LHCN-M2 (cell line): ENCODE data around the gene ADGRG4. TPM values are rescaled to one million over a fixed set of nuclear protein-coding genes. Genes with fewer than 3 reads are reported as not detected.
"Not testable (repeated sequence)": the region's sequence is repeated elsewhere in the genome, so short reads cannot be mapped to it uniquely, and the experiment has no call there.

Experiments used
- DNase-seq: peaks from one replicate; pipeline ENCODE4 v3.0.0-alpha.2; 2012; ENCODE audit warnings: low read depth
- polyA plus RNA-seq: library from polyadenylated mRNA; unstranded; fragments of >200 nt; gene quantifications from one replicate; pipeline ENCODE4 v1.2.1, GENCODE V29; 2012; ENCODE audit warnings: missing spikeins
- total RNA-seq: library from RNA; depleted of rRNA; stranded (reverse); fragments of >200 nt; gene quantifications from 2 replicates; pipeline ENCODE4 v1.2.3, GENCODE V29; 2014; rRNA removed

The ADGRG4 gene, protein sequence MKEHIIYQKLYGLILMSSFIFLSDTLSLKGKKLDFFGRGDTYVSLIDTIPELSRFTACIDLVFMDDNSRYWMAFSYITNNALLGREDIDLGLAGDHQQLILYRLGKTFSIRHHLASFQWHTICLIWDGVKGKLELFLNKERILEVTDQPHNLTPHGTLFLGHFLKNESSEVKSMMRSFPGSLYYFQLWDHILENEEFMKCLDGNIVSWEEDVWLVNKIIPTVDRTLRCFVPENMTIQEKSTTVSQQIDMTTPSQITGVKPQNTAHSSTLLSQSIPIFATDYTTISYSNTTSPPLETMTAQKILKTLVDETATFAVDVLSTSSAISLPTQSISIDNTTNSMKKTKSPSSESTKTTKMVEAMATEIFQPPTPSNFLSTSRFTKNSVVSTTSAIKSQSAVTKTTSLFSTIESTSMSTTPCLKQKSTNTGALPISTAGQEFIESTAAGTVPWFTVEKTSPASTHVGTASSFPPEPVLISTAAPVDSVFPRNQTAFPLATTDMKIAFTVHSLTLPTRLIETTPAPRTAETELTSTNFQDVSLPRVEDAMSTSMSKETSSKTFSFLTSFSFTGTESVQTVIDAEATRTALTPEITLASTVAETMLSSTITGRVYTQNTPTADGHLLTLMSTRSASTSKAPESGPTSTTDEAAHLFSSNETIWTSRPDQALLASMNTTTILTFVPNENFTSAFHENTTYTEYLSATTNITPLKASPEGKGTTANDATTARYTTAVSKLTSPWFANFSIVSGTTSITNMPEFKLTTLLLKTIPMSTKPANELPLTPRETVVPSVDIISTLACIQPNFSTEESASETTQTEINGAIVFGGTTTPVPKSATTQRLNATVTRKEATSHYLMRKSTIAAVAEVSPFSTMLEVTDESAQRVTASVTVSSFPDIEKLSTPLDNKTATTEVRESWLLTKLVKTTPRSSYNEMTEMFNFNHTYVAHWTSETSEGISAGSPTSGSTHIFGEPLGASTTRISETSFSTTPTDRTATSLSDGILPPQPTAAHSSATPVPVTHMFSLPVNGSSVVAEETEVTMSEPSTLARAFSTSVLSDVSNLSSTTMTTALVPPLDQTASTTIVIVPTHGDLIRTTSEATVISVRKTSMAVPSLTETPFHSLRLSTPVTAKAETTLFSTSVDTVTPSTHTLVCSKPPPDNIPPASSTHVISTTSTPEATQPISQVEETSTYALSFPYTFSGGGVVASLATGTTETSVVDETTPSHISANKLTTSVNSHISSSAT (N-terminal part only)
- total RNA-seq = not detected in 2 replicates
- not detected for polyA plus RNA-seq

DNA sequence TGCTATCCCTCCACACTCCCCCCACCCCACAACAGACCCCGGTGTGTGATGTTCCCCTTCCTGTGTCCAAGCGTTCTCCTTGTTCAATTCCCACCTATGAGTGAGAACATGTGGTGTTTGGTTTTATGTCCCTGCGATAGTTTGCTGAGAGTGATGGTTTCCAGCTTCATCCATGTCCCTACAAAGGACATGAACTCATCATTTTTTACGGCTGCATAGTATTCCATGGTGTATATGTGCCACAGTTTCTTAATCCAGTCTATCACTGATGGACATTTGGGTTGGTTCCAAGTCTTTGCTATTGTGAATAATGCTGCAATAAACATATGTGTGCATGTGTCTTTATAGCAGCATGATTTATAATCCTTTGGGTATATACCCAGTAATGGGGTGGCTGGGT lies at the start of gene ADGRG4:
Gene ADGRG4, plus strand, starts transcription at position 243 of the 400 bp plus-strand sequence. CDS start 7,815 bp downstream, outside the sequence.
- DNase-seq = not testable (repeated sequence)

DNA sequence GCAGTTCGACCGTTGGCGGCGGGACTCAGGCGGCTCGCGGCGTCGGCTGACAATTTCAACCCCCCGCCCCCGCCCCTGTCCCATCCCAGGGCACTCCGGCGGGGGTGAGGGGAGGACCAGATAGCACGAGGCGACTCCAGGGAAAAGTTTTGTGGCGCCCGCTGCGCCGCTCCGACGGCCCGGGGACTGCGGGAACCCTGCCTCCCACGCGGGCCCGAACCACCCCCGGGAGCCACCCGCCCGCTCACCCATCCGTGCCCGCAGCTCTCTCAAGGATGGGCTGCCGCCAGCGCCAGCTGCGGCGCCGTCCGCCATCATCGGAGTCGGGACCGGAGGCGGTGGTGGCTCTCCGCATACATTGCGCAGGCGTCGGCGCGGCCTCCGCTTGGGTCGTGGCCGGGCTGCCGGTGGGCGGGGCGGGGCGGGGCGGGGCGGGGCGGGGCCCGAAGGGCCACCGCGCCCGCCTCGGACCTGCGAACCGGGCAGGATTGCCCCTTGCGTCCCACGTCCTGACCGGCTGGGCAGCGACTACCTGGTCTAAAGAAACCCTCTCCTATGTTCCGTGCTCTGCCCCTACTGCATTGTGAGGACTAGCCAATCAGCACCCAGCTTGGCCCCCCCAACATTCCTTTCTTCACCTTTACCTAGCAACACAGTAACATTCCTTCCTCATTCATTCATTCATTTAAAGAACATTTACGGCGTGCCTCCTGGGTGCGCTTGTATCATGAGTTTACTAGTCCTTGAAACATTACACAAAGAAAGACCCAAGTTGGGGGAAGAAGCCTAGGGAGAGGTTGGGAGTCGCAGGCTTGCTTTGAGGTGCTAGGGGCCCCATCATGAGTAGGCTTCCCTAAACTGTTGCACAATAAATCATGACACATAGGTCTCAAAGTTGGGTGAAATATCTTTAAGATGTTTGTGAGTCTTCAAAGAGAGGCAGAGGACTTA lies 49.4 kb upstream of the ADGRG4 start, which contains the start of gene MAP7D3:
Gene MAP7D3, minus strand, starts transcription at position 360 of the 951 bp plus-strand sequence. Its CDS starts 42 bp downstream, at position 318.
- peak; percentile 41 for DNase-seq

DNA sequence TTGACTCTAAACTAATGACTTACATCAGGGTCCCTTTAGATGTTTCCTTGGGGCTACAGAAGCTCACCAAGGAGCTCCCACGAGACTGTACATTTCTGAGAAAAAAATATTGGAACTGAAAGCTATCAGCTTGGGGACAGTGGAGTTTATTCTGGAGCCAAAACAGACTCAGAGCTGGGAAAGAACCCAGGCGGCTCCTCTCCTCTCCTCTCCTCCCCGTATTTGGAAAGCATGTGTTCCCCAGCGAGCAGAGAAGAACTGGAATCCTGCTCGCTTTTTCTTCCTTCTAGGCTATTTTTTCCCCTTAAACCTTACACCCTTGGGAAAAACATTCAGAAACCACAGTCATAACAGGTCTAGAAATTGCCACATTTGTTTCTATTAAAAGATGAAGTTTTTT lies 45.2 kb upstream of the ADGRG4 start:
- DNase-seq = no peak

DNA sequence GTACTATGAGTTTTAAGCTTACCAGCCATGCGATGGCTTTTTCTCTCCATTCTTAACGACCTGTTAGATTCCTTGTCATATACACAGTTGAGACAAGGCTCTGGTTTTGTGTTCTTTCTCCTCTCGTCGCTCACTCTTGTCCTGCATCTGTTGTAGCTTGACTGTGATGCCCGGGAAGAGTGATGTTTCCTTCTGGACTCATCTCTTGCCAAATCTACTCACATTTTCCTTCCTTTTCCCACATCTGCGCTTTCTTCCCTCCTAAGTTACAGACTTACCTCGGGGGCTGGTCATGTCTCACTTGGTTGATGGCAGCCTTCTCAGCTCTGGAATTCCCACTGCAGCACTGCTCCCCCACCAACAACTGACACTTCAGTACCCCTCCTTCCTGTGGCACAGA lies 44.7 kb upstream of the ADGRG4 start:
- DNase-seq = no peak

DNA sequence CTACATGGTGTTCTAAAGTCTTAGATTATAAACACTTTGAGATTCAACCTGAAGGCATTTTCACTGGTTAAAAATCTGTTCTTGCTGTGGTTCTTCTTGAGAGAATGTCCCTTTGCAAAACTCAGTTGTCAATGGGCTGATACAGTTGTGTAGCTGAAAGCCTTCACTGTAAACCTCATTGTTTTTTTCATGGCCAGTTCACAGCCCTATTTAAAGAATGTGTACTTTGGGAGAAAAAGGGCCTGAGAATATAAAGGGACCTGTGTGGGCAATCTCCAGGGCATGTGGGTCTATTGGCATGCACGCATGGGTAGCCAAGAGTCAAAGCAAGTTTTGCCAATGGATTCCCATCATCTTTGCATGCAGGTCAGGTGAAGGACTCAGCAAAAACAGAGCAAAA lies 41.8 kb upstream of the ADGRG4 start:
- DNase-seq = no peak

DNA sequence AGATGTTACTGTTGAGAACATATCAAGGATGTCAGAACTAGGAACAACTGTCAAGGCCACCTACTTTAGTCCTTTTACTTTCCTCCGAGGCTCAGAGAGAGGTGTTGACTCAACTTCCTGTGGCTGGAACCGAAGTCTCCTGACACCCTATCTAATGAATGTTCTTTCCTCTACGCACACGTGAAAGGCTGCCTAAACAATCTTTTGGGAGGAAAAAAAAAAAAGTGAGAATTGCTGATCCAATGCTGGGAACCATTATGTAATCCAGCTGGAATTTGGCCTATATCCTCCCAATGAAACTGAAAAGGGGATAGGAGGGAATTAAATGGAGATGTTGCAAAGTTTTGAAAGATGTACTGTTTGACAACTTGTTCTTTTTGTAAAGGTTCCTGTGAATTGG lies 41.2 kb upstream of the ADGRG4 start:
- DNase-seq = peak; percentile 47

DNA sequence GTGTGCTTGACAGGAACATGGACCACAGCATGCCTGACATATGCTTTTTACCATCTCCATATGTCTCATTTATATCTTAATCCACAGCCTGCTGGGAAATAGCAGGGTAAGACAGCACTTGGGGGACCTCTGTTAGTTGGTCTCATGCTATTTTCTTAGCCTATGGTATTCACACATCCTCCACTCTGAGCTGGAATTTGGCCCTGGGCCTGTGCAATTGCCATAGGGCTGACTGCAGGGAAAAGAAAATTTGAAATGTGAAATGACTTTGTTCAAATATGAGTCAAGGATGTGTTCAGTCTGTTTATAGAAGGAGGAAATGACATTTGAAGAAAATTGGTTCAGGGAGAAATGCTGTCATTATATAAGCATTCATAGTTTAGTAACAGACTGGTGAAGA lies 40.0 kb upstream of the ADGRG4 start:
- DNase-seq = peak; percentile 33

DNA sequence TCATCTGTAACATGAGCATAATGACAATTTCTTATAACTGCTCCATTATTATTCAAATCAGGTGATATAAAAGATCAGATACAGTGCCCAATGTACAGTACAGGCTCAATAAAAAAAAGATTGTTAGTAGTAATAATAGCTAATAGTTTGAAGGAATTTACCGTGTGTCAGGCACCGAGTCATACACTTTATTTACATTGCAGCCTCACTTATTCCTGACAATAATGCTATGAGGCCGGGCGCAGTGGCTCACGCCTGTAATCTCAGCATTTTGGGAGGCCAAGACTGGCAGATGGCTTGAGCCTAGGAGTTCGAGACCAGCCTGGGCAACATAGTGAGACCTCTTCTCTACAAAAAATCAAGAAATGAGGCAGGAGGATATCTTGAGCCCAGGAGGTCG lies 39.4 kb upstream of the ADGRG4 start:
- no peak for DNase-seq

DNA sequence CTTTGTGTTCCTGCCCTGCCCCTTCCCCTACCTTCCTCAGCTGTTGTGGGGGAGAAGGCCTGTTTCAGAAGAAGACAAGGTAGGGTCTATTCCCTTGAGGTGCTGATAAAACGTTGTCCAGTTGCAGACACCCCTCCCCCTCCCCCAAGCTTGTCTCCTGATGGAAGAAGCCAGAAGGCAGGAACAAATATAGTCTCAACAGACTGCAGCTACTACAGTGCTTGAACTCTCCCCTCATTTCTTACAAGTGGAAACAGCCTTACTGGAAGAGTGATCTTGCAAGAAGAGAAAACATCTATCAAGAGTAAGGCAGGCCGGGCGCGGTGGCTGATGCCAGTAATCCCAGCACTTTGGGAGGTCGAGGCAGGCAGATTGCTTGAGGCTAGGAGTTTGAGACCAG lies 38.5 kb upstream of the ADGRG4 start:
- DNase-seq = no peak

DNA sequence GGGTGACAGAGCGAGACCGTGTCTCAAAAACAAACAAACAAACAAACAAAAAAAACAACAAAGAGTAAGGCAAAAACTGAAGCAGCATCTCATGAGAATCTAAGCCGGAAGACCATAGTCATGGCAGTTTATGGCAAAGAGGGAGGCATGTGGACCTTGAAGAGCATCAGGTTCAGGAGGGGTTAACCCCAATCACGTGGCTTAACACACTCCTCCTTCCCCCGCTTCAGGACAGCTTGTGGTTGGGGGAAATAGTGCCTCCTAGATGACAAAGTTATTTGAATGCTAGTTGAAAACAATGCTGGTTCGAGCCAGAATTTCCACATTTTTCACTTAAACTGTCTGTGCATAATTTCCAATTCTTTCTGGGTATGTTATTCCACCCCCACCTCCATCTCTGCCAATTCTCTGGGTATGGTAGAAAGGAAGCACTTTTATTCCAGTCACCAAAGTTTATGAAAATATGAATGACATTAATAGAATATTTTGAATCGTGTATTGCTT lies 37.9 kb upstream of the ADGRG4 start:
- no peak for DNase-seq

DNA sequence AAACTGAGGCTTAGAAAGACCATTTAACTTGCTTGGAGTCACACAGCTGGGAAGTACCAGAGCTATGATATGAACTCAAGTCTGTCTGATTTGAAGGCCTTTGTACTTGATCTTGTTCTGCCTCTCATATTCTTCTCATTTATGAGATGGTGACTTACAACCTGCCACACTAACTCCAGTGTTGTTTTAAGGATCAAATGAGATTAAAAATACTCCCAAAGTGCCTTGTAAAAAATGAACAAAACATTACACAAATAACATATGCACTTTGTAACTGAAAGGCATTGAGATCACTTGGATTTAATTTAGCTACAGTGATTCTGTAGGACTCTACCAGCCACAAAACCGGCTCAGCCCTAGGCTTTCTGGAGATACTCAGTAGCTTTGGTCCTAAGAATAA lies 33.9 kb upstream of the ADGRG4 start:
- DNase-seq = no peak

DNA sequence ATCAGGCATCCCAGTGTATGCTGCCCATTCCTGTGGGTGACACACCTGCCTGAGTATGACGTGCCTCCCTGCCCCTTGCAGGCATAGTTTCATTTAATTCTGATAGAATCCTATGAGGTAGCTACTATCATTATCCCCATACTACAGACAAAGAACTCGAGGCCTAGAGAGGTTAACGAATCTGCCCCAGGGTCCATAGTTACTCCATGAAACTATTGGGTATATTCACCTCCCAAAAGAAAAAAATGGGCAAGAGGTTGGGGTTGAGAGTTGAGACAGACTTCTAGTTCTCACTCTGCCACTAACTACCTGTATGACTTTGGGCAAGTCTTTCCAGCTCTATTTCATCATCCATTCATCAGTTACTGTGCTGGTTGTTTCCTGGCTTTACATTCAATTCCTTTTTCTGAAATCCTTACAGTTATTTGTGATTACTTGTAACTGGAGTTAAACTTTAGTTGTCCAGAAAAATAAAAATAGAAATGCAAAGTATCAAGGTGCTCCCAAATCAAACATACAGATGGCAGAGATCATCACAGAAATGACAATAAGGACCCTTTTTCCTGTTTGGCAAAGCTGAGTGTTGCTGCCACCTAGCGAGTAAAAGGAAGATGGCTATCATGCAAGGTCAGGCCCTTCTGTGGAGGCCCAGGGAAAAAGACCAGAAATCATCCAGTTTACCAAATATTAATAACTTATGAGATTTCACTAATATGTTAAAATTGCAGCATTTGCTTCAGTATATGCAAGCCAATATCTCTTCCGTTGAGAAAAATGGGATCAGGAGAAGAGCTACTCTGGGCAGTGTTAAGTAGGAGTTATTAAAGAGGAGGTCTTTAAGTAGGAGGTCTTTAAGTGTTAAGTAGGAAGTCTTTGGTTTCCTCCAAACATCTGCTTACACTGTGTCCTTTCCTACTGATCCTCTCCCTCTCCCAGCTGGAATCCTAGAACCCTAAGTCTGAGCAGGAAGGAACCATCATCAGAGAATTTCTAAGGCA lies 32.4 kb upstream of the ADGRG4 start:
- no peak for DNase-seq

DNA sequence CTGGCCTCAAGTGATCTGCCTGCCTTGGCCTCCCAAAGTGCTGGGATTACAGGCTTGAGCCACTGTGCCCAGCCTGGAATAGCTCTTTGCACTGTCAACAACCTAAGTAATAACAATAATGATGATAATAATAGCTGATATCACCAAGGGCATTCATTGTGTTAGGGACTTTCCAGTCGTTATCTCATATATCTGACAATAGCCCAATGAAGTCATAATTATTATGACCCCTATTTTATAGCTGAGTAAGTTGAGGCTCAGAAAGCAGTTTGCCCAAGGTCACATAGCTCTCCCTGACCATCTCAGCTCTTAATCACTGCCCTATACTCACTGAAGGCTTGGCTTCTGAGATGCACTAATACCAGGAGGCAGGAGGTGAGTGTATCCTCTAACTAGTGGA lies 30.8 kb upstream of the ADGRG4 start:
- DNase-seq = no peak

DNA sequence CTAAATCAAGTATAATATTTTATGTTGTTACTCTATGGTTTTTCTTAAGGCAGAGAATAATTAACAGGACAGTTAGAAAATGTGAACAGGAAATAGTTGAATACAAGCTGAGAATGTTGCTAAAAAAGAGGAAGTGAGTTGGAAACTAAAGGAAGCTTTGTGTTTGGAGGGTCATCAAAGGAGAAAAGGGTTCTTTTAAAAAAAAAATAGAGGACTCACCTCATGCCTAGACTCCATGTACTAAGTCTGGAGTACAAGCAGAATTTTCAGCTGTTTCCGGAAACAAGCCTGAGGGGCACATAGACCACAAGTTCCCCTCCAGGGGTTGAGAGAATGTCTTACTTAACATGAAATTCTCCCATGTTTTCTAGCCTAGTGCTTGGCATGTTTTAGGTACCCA lies 29.5 kb upstream of the ADGRG4 start:
- no peak for DNase-seq

DNA sequence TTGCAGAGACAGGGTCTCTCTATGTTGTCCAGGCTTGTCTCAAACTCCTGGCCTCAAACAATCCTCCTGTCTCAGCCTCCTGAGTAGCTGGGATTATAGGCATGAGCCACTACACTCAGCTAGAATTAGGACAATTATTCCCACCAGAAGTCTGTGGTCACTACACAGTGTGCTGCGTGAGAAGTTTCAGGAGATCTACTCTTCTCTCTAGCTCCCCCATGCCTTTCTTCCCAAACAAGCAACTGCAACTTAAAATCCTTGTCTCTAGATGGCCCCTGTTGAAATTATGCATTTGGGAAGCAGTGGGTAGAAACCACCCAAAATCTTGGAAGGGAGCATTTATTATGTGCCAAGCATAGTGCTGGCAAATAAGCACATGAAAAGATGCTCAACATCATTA lies 28.4 kb upstream of the ADGRG4 start:
- peak; percentile 35 for DNase-seq

DNA sequence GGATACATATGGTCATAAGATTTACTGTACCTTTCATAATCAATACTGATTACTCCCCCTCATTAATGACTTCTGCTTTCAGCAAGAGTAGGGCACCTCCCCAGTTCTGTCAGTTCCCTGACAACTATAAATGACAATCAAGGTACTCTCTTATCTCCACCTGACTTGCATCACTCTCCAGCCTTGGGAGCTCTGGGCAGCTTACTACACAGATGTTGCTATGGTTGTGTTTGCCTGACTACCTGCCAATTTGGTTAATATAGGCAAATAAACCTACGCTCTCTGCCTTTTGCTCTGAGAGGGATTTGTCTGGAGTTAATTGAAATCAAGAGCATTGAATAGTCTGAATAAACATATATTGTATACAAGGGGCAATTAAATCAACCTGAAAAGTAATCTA lies 26.8 kb upstream of the ADGRG4 start:
- DNase-seq = no peak

DNA sequence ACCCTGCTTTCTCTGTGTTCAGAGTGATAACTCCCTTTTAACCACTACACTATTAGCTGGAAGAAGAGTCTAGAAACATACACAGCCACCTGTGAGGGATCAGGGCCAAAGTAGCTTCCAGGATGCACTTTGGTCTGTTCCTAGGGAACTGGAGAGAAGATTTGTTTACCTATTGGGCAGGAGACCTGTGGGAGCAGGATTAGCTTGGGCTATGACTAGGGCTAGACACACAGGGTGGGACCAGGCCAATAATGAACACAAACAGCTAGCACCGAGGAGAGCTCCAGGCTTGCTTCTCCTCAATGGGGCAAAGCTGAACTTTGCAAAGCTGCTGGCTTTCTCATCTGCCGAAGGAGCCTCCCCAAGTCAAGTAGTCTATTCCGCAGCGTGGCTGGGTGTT lies 25.2 kb upstream of the ADGRG4 start:
- DNase-seq = no peak

DNA sequence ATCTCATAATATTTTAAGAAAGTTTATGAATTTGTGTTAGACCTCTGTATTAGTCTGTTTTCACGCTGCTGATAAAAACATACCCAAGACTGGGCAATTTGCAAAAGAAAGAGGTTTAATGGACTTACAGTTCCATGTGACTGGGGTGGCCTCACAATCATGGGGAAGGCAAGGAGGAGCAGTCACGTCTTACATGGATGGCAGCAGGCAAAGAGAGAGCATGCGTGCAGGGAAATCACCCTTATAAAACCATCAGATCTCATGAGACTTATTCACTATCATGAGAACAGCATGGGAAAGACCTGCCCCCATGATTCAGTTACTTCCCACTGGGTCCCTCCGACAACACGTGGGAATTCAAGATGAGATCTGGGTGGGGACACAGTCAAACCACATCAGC lies 14.4 kb upstream of the ADGRG4 start:
- DNase-seq = not testable (repeated sequence)

DNA sequence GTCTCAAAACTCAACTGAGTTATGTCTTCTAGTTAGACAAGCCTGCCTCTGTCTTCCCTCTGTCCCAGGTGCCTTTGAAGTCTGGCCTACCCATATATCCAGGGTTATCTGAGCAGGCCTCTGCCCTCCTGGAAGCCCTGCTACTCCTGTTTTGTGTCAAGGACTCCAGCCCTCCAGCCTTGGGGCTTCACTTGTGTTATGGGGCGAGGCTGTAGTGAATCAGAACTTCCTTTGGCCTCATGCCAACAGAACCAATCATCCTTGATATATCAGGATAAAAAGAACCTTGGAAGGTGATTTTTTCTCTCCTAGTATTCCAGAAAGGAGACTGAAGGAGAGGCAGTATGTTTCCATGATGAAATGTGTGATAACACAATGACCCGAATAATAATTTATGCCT lies 8.9 kb upstream of the ADGRG4 start:
- DNase-seq = no peak
